Esophagus squamous epithelium (tissue), 5 donors: ENCODE data around the gene PGLYRP1. TPM values are rescaled to one million over a fixed set of nuclear protein-coding genes. Genes with fewer than 3 reads are reported as not detected.

ENCODE experiments used
- DNase-seq: peaks from one replicate; lab custom pipeline; 2025; lab: John Stamatoyannopoulos, UW
- H3K27ac ChIP-seq, 4 donors: fragments of 200-600 bp; sonication (generic); one replicate each; pipeline ENCODE4 v1.5.1; 2016 to 2019; ENCODE audit warnings: mild to moderate bottlenecking in 1 of 4
- H3K27me3 ChIP-seq, 4 donors: fragments of 200-600 bp; sonication (generic); 1 replicate in 3 of 4; 2 replicates in 1 of 4; pipeline versions ENCODE4 v1.5.1 to v1.6.0; 2017 to 2021; ENCODE audit warnings: antibody characterized with exemption in 1 of 4
- H3K36me3 ChIP-seq, 3 donors: fragments of 200-600 bp; sonication (generic); one replicate each; pipeline ENCODE4 v1.5.1; 2016 to 2019
- H3K4me1 ChIP-seq, 3 donors: fragments of 200-600 bp; sonication (generic); one replicate each; pipeline ENCODE4 v1.5.1; 2017 to 2019
- H3K4me3 ChIP-seq, 4 donors: fragments of 200-600 bp; sonication (generic); 1 replicate in 3 of 4; 2 replicates in 1 of 4; pipeline ENCODE4 v1.5.1; 2016 to 2019; ENCODE audit warnings: mild to moderate bottlenecking in 2 of 4, moderate library complexity in 1 of 4
- H3K9me3 ChIP-seq, 3 donors: fragments of 200-600 bp; sonication (generic); one replicate each; pipeline ENCODE4 v1.5.1; 2016 to 2019
- POLR2A ChIP-seq, 4 donors: fragments of 450-650 bp; IDR thresholded peaks; one replicate each; pipeline ENCODE4 v1.6.1; 2017; ENCODE audit warnings: antibody characterized with exemption in 4 of 4, mild to moderate bottlenecking in 4 of 4, moderate library complexity in 3 of 4
- WGBS, 2 donors: methylation state at CpG; one replicate each; pipeline ENCODE4 v1.1.5; 2018; 5-methylcytosine and 5-hydroxymethylcytosine counted together
- intact Hi-C: fragments of 100-400 bp; cut with DNase I; formaldehyde crosslinking; loops from one replicate; pipeline ENCODE4 v1.15.0; 2022
- total RNA-seq, 4 donors: library from RNA; depleted of rRNA; stranded (reverse); fragments of >200 nt; gene quantifications; one replicate each; pipeline ENCODE4 v1.1.0, GENCODE V29; 2016
- TF ChIP-seq, protein P1 (sequence below), 6 experiments: fragments of 450-650 bp in 4 of 6; fragments of 200-600 bp in 2 of 6; sonication (generic) in 2 of 6; IDR thresholded peaks; one replicate each; pipeline ENCODE4 v1.5.1; 2016 to 2019; ENCODE audit warnings: antibody characterized with exemption in 6 of 6, mild to moderate bottlenecking in 4 of 6, moderate library complexity in 4 of 6
- donor health status: DM: yes; HTN: yes; CAD: no.

Gene PGLYRP1
- total RNA-seq, 4 donors from 2014 or later, result not detected

DNA sequence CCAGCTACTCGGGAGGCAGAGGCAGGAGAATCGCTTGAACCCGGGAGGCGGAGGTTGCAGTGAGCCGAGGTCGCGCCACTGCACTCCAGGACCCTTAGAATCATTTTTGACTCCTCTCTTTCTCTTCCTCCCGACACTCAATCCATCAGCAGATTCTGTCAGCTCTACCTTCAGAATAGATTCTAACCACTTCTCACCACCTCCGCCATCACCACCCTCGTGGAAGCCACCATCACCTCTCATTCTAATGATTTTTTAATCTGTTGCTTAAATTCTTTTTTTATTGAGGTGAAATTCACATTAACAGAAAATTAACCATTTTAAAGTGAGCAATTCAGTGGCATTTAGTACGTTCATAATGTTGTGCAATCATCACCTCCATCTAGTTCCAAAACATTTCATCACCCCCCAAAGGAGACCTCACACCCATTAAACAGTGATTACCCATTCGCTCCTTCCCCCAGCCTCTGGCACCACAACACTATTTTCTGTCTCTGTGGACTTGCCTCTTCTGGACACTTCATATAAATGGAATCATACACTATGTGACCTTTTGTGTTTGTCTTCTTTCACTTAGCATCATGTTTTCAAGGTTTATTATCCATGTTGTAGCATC, 32.6 kb downstream of the PGLYRP1 start:
- Histone ChIP-seq H3K4me3 (no peak overlapping the region), H3K27ac (peak overlapping the region in 1 of 4 donors; percentile 39), H3K36me3 (no peaks in the 10 kb centered on the region), H3K27me3 (peaks cover 0 to 21% (median 0%) of the 10 kb centered on the region in 4 donors), H3K9me3 (no peaks in the 10 kb centered on the region), H3K4me1 (peaks cover 0 to 5% (median 0%) of the 10 kb centered on the region in 3 donors)
- no peak for TF ChIP-seq POLR2A (IDR thresholded peaks at IDR 0.05)
- TF ChIP-seq, protein P1, sequence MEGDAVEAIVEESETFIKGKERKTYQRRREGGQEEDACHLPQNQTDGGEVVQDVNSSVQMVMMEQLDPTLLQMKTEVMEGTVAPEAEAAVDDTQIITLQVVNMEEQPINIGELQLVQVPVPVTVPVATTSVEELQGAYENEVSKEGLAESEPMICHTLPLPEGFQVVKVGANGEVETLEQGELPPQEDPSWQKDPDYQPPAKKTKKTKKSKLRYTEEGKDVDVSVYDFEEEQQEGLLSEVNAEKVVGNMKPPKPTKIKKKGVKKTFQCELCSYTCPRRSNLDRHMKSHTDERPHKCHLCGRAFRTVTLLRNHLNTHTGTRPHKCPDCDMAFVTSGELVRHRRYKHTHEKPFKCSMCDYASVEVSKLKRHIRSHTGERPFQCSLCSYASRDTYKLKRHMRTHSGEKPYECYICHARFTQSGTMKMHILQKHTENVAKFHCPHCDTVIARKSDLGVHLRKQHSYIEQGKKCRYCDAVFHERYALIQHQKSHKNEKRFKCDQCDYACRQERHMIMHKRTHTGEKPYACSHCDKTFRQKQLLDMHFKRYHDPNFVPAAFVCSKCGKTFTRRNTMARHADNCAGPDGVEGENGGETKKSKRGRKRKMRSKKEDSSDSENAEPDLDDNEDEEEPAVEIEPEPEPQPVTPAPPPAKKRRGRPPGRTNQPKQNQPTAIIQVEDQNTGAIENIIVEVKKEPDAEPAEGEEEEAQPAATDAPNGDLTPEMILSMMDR (IDR thresholded peaks at IDR 0.05), result no peak
- DNase-seq, result no peak
- 79 to 80% methylated on average over 12 of the region's 12 CpGs for WGBS, 2 donors
- intact Hi-C loops, result no loop called here

DNA sequence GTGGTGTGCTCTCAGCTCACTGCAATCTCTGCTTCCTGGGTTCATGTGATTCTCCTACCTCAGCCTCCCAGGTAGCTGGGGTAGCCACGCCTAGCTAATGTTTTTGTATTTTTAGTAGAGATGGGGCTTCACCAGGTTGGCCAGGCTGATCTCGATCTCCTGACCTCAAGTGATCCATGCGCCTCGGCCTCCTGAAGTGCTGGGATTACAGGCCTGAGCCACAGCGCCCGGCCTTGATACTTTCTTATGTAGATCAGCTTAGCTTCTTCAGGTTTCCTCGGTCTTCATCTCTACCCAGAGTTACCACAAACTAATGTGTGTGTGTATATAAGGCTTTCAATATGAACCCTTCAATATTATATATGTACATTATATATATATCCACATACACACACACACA, 37.5 kb downstream of the PGLYRP1 start:
- no peak overlapping the region for H3K4me3 ChIP-seq
- no peak overlapping the region for H3K27ac ChIP-seq
- H3K27me3 ChIP-seq, result peaks cover 0 to 36% (median 0%) of the 10 kb centered on the region in 4 donors
- intact Hi-C loops, result no loop called here
- no peak for DNase-seq
- WGBS, 2 donors, result 76 to 99% methylated on average over 6 of the region's 7 CpGs
- H3K9me3 ChIP-seq, result no peaks in the 10 kb centered on the region
- H3K4me1 ChIP-seq, result no peaks in the 10 kb centered on the region
- H3K36me3 ChIP-seq, result no peaks in the 10 kb centered on the region
- no peak for TF ChIP-seq POLR2A (IDR thresholded peaks at IDR 0.05)
- TF ChIP-seq, protein P1 (IDR thresholded peaks at IDR 0.05), result no peak

DNA sequence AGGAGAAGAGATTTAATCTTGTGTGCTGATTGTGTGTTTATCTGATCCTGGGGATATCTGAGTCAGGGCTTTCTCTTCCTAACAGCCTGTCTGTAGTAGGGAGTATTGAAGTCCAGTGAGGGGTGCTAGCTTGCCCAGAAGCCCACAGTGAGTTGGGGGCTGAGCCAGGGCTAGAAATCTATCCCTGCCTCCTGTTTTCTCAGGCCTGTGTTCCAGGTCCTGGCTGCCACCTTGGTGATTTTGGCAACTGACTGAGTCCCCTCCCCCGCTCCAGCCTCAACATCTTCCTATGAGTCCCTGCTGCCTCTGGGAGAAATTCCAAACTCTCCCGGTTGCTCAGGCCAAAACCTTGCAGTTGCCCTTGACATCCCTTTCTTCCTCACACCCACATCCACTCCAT, 41.5 kb downstream of the PGLYRP1 start:
- H3K4me1 ChIP-seq, result no peaks in the 10 kb centered on the region
- peaks cover 0 to 42% (median 0%) of the 10 kb centered on the region in 4 donors for H3K27me3 ChIP-seq
- no peak overlapping the region for H3K27ac ChIP-seq
- DNase-seq, result no peak
- H3K9me3 ChIP-seq, result no peaks in the 10 kb centered on the region
- intact Hi-C loops, result no loop called here
- 44 to 51% methylated on average over 2 of the region's 2 CpGs for WGBS, 2 donors
- no peaks in the 10 kb centered on the region for H3K36me3 ChIP-seq
- H3K4me3 ChIP-seq, result no peak overlapping the region
- TF ChIP-seq, protein P1 (IDR thresholded peaks at IDR 0.05), result no peak
- TF ChIP-seq POLR2A (IDR thresholded peaks at IDR 0.05), result no peak

DNA sequence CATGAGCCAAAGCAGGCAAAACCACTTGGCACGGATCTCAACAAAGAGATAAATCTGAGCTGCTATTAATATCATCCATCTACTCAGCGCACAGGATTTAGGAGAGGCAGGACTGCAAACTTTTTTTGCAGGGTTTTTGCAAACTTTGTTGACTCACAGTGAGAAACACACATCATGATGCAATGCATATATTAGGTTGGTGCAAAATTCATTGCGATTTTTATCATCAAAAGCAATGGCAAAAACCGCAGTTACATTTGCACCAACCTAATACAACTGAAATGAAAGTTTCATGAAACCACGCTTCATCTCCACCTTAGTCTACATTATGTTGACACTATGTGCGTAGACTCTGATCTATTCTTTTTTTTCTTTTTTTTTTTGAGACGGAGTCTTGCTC, 44.7 kb downstream of the PGLYRP1 start:
- Histone ChIP-seq H3K4me1 (peaks cover 0 to 8% (median under 1%) of the 10 kb centered on the region in 3 donors), H3K27me3 (peaks cover 0 to 64% (median 1%) of the 10 kb centered on the region in 4 donors), H3K27ac (no peak overlapping the region), H3K4me3 (no peak overlapping the region), H3K9me3 (no peaks in the 10 kb centered on the region), H3K36me3 (no peaks in the 10 kb centered on the region)
- TF ChIP-seq POLR2A (IDR thresholded peaks at IDR 0.05), result no peak
- TF ChIP-seq, protein P1 (IDR thresholded peaks at IDR 0.05), result no peak
- 75 to 86% methylated on average over 5 to 7 of the region's 7 CpGs for WGBS, 2 donors
- intact Hi-C loops, result no loop called here
- no peak for DNase-seq

DNA sequence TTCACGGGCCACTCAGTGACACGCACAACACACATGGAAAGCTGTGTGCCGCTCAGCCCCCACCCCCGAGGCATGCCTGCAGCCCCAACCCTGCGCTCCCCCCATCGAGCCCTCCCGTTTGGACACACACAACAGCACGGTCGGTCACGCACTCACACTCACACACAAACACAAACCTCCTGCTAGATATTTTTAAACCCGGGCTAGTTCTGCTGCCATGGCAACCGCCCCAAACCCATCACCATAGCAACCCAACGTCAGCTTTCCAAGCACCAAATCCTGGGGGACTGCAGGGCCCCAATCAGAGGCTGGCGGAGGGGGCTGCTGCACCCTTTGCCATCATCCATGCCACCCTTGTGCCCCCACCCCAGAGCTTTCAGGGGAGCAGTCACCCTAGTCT, 46.7 kb downstream of the PGLYRP1 start:
- WGBS, 2 donors, result 38 to 39% methylated on average over 3 to 10 of the region's 14 CpGs
- Histone ChIP-seq H3K36me3 (no peaks in the 10 kb centered on the region), H3K4me3 (no peak overlapping the region), H3K9me3 (no peaks in the 10 kb centered on the region), H3K4me1 (peaks cover 0 to 26% (median 4%) of the 10 kb centered on the region in 3 donors), H3K27ac (no peak overlapping the region), H3K27me3 (peaks cover 0 to 77% (median 7%) of the 10 kb centered on the region in 4 donors)
- TF ChIP-seq POLR2A (IDR thresholded peaks at IDR 0.05), result no peak
- TF ChIP-seq, protein P1 (IDR thresholded peaks at IDR 0.05), result no peak
- no peak for DNase-seq
- intact Hi-C loops, result no loop called here
